Measurements from ENCODE around the gene TMC6.

TMC6 gene

GRCh38 chr17:78134899-78135385, 6.4 kb upstream of the TMC6 start:
- no peak for DNase-seq

DNA sequence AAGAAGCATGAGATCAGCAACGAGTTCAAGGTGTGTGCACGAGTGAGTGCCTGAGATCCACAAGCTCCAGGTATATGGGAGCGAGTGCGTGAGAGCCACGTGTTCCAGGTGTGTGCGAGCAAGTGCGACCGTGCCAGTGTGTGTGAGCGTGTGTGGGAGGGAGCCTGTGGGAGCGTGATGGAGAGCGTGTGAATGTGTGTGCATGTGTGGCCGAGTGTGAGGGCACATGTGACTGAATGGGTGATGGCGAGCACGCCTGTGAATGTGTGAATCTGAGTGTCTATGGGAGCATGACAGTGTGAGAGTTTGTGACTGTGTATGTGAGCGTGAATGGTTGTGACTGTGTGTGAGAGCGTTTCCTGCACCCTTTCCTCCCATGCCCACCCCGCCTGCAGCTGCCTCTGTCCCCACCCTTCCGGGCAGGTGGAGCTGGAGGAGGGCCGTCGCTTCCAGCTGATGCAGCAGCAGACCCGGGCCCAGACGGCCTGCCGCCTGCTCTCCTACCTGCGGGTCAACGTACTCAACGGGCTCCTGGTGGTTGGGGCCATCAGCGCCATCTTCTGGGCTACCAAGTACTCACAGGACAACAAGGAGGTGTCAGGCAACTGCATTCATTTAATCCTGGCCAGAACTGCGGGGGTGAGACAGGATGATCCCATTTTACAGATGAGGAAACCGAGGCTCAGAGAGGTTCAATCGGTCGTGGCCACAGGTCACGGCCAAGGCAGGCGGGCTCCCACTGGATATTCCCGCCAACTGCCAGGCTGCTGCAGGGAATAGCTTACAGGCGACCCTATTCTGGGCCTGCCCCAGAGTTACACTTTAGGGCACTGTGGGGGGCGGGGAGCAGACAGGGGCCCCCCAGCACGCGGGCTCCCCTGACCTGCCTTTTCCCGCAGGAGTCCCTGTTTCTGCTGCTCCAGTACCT, 5.7 kb upstream of the TMC6 start:
- DNase-seq = peak; percentile 86

DNA sequence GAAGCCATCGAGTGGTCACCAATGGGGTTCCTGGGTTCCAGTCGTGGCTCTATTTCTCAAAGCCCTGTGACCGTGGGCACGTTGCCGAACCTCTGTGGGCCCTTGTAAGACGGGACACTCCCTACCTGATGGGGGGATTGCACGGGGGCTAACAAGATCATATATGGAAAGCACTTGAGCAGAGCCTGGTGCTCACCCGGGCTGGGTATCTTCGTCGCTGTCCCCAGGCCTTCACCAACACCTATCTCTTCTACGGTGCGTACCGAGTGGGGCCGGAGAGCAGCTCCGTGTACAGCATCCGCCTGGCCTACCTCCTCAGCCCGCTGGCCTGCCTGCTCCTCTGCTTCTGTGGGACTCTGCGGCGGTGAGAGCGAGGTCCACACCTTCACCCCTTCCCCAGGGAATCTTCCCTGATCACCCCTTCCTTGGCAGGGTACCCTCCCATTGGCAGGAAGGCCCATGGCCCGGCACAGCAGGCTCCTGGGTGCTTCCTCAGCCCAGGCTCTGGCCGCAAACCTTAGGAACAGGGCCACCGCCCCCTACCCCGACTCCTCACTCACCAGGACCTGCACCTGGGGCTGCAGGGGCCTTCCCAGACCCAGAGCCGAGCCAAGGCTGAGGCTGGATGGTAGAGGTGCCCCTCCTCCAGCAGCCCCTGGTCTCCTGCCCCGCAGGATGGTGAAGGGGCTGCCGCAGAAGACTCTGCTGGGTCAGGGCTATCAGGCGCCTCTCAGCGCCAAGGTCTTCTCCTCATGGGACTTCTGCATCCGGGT, 4.8 kb upstream of the TMC6 start:
- no peak for DNase-seq

- DNase-seq = no peak
Measured at GRCh38 chr17:78132767-78133178, 4.2 kb upstream of the TMC6 start.

DNA sequence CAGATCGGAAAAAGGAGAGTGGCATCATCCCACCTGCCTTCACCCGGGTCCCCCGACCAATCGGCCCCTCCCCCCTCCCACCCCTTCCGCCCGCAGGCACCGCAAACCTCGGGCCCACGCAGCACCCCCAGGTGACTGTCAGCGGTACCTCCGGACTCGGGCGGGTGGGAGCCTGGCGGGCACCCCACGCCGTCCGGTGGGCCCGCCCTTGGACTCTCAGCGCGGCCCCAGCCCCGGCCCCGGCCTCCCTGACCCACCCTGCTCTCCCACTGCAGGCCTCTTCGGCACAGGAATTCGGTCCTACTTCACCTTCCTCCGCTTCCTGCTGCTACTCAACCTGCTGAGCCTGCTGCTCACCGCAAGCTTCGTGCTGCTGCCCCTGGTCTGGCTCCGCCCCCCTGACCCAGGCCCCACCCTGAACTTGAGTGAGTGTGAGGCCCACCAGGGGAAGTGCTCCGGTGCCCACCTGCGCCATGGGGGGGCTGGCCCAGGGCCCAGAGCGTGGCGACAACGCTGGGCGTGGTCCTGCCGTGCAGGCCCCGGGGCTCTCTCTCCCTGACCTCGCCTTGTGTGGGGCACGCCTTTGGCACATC, 3.6 kb upstream of the TMC6 start:
- DNase-seq = peak; percentile 81

DNA sequence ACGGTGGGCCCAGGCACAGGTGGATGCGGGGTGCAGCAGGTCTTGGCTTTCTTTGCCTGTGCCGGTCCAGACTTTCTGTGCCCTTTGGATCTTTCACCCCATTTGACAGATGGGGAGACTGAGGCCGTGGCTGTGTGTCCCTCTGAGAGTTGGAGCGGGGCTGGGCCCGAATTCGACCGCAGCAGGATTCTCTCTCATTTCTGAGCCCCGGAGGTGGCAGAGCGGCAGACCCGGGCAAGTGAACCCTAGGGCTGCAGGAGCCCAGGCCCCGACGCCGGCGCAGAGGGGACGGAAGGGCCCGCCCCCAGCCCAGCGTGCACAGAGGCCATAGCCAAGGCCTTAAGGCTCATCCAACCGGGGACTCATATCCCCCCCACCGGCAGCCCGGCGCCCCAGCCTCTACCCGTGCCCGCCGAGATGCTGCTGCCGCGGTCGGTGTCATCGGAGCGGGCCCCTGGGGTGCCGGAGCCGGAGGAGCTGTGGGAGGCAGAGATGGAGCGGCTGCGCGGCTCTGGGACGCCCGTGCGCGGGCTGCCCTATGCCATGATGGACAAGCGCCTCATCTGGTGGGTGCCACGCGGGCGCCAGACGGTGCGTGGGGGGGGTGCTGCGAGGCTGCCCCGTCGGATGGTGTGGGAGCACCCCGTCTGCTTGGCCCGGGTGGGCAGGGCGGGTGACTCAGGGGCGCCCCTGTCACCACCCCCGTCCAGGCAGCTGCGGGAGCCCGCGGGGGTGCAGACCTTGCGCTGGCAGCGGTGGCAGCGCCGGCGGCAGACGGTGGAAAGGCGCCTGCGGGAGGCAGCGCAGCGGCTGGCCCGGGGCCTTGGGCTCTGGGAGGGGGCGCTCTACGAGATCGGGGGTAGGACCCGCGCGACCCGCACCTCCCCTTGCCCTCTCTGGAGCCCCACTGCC, 2.9 kb upstream of the TMC6 start:
- peak; percentile 50 for DNase-seq

DNA sequence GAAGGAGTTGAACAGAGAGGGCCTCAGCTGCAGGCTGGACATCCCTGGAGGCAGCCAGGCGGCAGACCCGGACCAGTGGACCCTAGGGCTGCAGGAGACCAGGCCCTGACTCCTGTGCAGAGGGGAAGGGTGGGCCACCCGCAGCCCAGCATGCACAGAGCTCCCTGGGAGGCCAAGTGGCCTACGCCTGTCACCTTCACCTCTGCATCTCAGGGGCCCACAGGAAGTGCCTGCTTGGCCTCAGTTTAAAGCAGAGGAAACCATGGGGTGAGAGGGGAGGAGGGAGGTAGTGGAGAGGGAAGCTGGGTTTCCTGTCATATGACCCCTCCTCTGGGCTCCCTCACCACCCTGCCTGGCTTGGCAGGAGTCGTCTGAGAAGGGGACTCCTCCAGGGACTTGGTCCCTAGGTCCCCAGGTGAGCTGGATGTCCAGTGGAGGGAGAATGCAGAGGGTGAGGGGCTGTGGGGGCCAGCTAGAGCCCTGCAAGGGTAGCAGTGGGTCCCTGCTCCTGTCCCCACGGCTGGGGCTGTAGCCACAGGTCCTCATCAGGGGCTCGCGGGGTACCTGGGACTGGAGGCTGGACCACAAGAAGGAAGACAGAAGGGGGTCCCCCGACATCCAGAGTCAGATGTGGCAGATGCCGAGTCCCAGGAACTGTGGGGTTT, 2.0 kb upstream of the TMC6 start, which contains the start of gene TMC8:
Gene TMC8, plus strand, starts transcription at position 335 of the 665 bp plus-strand sequence. CDS start 818 bp downstream, outside the sequence.
- DNase-seq = peak; percentile 94

GRCh38 chr17:78130090-78130436, 1.5 kb upstream of the TMC6 start:
- no peak for DNase-seq

GRCh38 chr17:78129351-78130089, 965 bp upstream of the TMC6 start:
- DNase-seq = peak; percentile 63

GRCh38 chr17:78127888-78128550, 536 bp downstream of the TMC6 start:
- DNase-seq = no peak

- peak; percentile 89 for DNase-seq
Measured at GRCh38 chr17:78127239-78127887, 1.2 kb downstream of the TMC6 start.

DNA sequence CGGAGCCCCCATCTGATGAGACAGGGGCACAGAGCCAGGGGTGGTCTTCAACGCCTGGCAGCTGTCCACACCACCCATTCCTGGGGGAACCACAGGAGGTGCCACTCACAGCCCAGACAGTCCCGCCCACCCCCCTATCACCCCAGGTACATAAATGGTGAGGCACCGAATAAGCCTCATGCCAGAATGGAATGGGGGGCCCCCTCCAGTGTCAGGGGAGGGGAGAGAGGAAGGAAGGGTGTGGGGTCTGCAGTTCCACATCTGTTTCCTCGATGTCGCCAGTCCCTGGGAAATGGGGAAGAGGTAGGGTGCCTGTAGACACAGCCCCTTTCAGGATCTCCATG, 1.7 kb downstream of the TMC6 start:
- no peak for DNase-seq

DNA sequence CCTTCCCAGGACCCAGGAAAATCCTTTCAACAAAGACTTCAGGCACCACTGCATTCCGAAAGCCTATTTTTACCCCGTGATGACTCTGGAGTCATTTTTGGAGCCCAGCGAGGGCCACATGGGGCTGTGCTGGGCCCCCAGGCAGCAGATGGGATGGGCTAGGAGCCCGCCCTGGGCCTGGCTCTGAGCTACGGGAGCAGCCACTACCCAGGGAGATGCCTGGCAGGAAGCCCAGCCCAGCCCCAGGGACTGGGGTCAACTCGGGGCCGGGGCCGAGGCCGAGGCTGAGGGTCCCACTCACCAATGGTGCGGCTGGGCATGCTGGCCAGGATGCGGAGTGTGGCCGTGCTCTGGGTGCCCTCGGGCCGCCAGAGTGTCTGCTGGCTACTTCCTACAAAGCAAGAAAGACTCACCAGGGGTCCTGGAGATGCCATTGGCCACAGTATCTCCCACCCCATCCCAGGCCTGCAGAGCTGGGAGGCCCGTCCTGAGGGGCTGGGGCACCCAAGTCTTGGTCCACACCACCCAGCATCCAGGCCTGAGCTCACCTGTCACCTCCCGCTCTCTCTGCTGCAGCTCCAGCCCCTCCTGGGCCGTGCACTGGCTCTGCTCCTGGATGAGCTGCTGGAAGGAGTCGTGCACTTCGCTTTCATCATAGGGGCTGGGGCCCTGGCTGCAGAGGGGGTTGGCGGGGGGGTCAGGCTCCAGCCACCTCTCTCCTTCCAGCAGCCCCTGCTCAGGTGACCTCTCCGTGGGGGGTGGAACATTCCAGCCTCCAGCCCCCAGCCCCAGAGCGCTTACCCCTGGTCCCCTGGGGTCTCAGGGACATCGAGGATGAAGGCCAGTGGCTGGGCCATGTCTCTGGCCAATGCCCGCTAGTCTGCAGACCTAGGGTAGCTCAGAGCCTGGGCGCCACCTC, 2.3 kb downstream of the TMC6 start:
- no peak for DNase-seq

DNA sequence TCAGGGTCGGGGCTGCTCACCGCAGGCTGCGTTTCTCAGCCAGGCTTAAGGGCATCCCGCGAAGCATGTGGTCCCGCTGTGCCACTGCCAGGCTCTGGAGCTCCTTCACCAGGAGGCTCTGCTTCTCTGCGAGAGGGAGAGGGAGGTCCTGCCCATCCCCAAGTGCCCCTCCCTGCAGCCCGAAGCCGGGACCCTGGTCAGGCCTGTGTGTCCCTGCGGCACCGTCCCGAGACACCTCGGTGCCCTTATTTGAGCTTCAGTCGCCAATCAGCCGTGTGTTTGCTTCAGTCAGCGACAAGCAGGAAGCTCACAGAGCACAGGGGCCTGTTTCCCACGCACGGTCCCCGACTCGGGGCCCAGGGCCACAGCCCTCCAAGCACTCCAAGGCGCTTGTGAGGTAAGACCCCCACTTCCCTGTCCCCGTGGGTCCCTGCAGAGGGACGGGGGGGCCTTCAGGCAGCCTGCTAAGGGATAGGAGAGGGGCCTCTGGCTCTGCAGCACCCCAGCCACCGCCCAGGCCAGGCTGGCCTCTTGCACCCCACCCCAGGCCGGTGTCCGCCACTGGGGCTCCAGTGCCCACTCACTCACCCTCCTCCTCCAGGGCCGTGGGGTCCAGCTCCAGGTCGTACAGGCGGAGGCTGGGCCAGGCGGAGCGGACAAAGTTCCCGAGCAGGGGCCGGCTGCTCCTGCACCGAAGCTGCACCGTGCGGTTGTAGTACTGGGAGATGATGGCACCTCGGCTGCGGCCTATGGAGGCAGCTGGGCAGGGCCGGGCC, 3.2 kb downstream of the TMC6 start:
- DNase-seq = peak; percentile 37

DNA sequence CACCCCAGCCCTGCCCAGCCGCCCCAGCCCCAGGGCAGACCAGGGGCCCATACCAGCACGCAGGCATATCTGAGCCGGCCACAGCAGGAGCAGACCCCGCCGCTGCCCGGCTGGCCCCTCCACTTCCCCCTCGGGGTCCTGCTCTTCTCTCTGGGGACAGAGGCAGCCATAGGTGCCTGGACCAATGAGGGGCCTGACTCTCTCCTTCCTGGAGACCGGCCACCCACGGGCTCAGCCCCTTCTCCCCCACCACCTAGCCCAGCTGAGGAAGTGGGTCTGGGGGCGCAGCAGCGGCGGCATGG, 3.8 kb downstream of the TMC6 start:
- DNase-seq = no peak

- no peak for DNase-seq
Measured at GRCh38 chr17:78124081-78124835, 4.3 kb downstream of the TMC6 start.

GRCh38 chr17:78123258-78123929, 5.2 kb downstream of the TMC6 start:
- DNase-seq = no peak
